Raji (cell line): ENCODE results near the gene GYPC.

Experiments used
- POLR2A ChIP-seq: IDR thresholded peaks from 2 replicates; pipeline ENCODE4 v1.6.1; 2011; ENCODE audit warnings: low read depth, low read length, control low read depth; ENCODE audit not compliant: insufficient read depth

The GYPC gene

GRCh38 chr2:126704434-126705160, 48.6 kb downstream of the GYPC start:
- TF ChIP-seq POLR2A = no peak

- no peak for TF ChIP-seq POLR2A
Measured at GRCh38 chr2:126707191-126707590, 51.2 kb downstream of the GYPC start.

GRCh38 chr2:126707941-126708340, 52.0 kb downstream of the GYPC start:
- TF ChIP-seq POLR2A = no peak

- TF ChIP-seq POLR2A = no peak
Measured at GRCh38 chr2:126714191-126714965, 58.4 kb downstream of the GYPC start.

- no peak for TF ChIP-seq POLR2A
Measured at GRCh38 chr2:126715111-126715510, 59.2 kb downstream of the GYPC start.

- no peak for TF ChIP-seq POLR2A
Measured at GRCh38 chr2:126715576-126716406, 59.8 kb downstream of the GYPC start.

- no peak for TF ChIP-seq POLR2A
Measured at GRCh38 chr2:126717928-126718327, 62.0 kb downstream of the GYPC start.

- TF ChIP-seq POLR2A = no peak
Measured at GRCh38 chr2:126719191-126719832, 63.4 kb downstream of the GYPC start.

GRCh38 chr2:126719833-126720351, 63.9 kb downstream of the GYPC start:
- no peak for TF ChIP-seq POLR2A

GRCh38 chr2:126720638-126721037, 64.7 kb downstream of the GYPC start:
- TF ChIP-seq POLR2A = no peak

- no peak for TF ChIP-seq POLR2A
Measured at GRCh38 chr2:126722081-126722480, 66.1 kb downstream of the GYPC start.

- TF ChIP-seq POLR2A = no peak
Measured at GRCh38 chr2:126722546-126722945, 66.6 kb downstream of the GYPC start.

GRCh38 chr2:126723281-126723815, 67.4 kb downstream of the GYPC start:
- TF ChIP-seq POLR2A = no peak

GRCh38 chr2:126725580-126725979, 69.6 kb downstream of the GYPC start:
- TF ChIP-seq POLR2A = no peak

- TF ChIP-seq POLR2A = no peak
Measured at GRCh38 chr2:126729896-126730295, 73.9 kb downstream of the GYPC start.

- no peak for TF ChIP-seq POLR2A
Measured at GRCh38 chr2:126730655-126731054, 74.7 kb downstream of the GYPC start.
